Activated naive CD4-positive, alpha-beta T cell treated with anti-CD3 and anti-CD28 coated beads, Interleukin-2, amount 50 U/mL, for 16 hours (primary cell): ENCODE data around the gene LY6G5C.

ENCODE experiments used
- DNase-seq: peaks from one replicate; pipeline ENCODE4 v3.0.0-alpha.2; 2020

LY6G5C gene

GRCh38 chr6:31634969-31635575, 45.8 kb downstream of the LY6G5C start:
- DNase-seq, result no peak

DNA sequence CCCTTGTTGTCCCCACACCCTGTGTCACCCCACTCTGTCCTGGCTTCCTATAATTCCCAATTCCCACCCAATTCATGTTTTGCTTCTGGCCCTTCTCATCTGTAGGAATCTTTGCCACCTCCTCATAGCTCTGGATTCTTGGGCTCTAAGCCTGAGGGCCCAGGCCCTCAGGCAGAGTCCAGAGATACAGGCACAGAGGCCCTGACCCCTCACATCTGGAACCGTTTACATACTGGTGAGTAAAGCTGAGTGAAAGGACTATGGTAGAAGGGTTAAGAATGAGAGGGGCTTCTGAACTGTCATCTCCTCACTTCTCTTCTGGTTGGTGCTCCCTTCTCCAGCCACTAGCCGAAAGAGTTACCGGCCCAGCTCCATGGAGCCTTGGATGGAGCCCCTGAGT, 46.7 kb downstream of the LY6G5C start:
- no peak for DNase-seq

GRCh38 chr6:31633447-31633846, 47.4 kb downstream of the LY6G5C start:
- no peak for DNase-seq

GRCh38 chr6:31632279-31632946, 48.5 kb downstream of the LY6G5C start:
- DNase-seq, result no peak

- DNase-seq, result no peak
Measured at GRCh38 chr6:31631681-31632278, 49.1 kb downstream of the LY6G5C start.

DNA sequence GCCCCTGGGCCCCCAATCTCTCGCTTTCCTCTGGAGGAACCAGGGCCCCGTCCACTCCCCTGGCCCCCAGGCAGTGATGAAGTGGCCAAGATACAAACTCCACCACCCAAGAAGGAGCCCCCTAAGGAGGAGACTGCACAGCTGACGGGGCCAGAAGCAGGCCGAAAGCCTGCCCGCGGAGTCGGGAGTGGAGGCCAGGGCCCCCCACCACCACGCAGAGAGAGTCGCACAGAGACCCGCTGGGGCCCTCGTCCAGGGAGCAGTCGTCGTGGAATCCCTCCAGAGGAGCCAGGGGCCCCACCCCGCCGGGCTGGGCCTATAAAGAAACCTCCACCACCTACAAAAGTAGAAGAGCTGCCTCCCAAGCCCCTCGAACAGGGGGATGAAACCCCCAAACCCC, 49.7 kb downstream of the LY6G5C start:
- DNase-seq, result no peak

DNA sequence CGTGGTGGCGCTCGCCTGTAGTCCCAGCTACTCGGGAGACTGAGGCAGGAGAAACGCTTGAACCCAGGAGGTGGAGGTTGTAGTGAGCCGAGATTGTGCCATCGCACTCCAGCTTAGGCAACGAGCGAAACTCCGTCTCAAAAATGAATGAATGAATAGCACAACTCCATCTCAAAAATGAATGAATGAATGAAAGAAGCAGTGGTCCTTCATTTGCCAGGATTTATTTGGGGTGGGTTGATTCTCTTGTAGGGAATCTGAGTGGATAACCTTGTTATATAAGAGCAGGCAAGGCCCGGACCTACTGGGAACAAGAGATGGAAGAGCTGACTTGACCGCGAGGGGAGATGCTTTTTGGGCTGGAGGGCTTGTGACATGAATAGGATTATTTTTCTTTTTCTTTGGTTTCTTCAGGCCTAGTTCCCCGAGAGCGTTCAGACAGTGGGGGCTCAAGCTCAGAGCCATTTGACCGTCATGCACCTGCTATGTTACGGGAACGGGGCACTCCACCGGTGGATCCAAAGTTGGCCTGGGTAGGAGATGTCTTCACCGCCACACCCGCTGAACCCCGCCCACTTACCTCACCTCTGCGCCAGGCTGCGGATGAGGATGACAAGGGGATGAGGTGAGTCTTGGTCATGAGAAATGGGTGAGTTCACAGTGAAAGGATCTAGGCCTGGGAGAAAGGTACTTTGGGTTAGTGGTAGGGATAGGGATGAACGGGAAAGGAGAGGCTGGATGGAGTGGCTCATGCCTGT, 50.5 kb downstream of the LY6G5C start:
- DNase-seq, result no peak

- DNase-seq, result no peak
Measured at GRCh38 chr6:31629014-31629413, 51.9 kb downstream of the LY6G5C start.

DNA sequence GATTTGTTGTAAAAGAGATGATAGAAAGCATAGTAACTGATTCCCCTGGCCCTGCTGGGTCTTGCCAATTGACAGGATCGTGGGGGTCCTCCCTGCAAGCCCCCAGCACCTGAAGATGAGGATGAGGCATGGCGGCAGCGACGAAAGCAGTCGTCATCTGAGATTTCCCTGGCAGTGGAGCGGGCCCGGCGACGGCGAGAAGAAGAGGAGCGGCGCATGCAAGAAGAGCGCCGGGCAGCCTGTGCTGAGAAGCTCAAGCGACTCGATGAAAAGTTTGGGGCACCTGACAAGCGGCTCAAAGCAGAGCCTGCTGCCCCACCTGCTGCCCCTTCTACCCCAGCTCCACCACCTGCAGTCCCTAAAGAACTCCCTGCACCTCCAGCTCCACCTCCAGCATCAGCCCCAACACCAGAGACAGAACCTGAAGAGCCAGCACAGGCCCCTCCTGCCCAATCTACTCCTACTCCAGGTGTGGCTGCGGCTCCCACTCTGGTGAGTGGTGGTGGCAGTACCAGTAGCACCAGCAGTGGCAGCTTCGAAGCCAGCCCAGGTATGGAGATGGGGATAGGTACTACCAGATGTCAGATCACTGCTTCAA, 53.1 kb downstream of the LY6G5C start:
- no peak for DNase-seq

DNA sequence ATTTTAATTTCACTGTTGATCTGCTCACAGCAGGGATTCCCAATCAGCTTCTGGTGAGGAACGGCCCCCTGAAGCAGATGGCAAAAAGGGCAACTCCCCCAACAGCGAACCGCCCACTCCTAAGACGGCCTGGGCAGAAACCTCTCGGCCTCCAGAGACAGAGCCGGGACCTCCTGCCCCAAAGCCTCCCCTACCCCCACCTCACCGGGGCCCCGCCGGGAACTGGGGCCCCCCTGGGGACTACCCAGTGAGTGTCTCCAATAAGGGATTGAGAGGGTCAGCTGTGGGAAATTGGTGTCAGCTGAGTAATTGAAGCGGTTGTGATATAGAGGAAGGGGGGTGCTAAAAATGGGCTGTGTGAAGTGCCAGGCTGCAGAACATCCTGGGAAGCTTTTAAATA, 53.9 kb downstream of the LY6G5C start:
- no peak for DNase-seq
